Measurements from ENCODE around the gene PCGF3.
"Not testable (repeated sequence)": the region's sequence is repeated elsewhere in the genome, so short reads cannot be mapped to it uniquely, and the experiment has no call there.

PCGF3 gene

GRCh38 chr4:742742-743311 lies 37.2 kb downstream of the PCGF3 start:
- H3K4me1 ChIP-seq (ENCODE audit: control insufficient read depth in 1 of 2, insufficient read depth in 2 of 2, low read length in 2 of 2) = no peaks in the 10 kb centered on the region
- no peaks in the 10 kb centered on the region for H3K27me3 ChIP-seq (ENCODE audit: low read depth, low read length)
- peaks cover 19 to 55% of the 10 kb centered on the region in 2 donors for H3K36me3 ChIP-seq (ENCODE audit: control insufficient read depth in 1 of 2, insufficient read depth in 2 of 2, low read length in 2 of 2)

GRCh38 chr4:743463-744211 lies 38.0 kb downstream of the PCGF3 start:
- no peaks in the 10 kb centered on the region for H3K4me1 ChIP-seq (ENCODE audit: control insufficient read depth in 1 of 2, insufficient read depth in 2 of 2, low read length in 2 of 2)
- no peak overlapping the region for H3K4me3 ChIP-seq (ENCODE audit: low read depth in 1 of 2, low read length in 2 of 2)
- H3K27ac ChIP-seq (ENCODE audit: low read length) = no peak overlapping the region
- H3K9me3 ChIP-seq (ENCODE audit: control insufficient read depth in 1 of 2, low read length in 2 of 2) = no peaks in the 10 kb centered on the region
- H3K36me3 ChIP-seq (ENCODE audit: control insufficient read depth in 1 of 2, insufficient read depth in 2 of 2, low read length in 2 of 2) = peaks cover 15 to 56% of the 10 kb centered on the region in 2 donors
- no peaks in the 10 kb centered on the region for H3K27me3 ChIP-seq (ENCODE audit: low read depth, low read length)

More at GRCh38 chr4:742742-743311, 37.2 kb downstream of the PCGF3 start:
- Histone ChIP-seq H3K27ac (ENCODE audit: low read length) (no peak overlapping the region), H3K4me3 (ENCODE audit: low read depth in 1 of 2, low read length in 2 of 2) (no peak overlapping the region), H3K9me3 (ENCODE audit: control insufficient read depth in 1 of 2, low read length in 2 of 2) (no peaks in the 10 kb centered on the region)

DNA sequence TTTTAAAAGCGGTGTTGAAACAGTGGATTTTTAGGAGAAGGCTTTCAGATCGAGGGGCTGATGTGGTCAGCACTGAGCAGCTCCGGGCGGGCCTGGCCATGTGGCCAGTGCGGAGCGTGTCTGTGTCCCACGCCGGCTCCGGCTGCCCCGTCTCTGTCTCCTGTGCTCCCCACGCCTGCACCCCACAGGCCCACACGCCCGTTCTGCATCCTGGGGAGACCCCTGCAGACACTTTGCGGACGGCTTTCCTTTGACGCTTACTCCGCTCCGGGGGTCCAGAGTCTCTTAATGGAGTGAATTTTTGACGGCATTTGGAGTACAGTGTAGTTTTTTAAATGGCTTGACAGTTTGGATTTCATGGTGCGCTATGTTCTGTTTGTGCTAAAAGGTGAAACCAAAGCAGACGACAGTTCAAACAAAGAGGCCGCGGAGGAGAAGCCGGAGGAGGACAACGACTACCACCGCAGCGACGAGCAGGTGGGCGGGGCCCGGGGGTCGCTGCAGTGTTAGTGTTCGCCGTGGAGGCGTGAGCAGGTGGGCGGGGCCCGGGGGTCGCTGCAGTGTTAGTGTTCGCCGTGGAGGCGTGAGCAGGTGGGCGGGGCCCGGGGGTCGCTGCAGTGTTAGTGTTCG lies 38.7 kb downstream of the PCGF3 start:
- H3K27ac ChIP-seq (ENCODE audit: low read length) = no peak overlapping the region
- H3K9me3 ChIP-seq (ENCODE audit: control insufficient read depth in 1 of 2, low read length in 2 of 2) = no peaks in the 10 kb centered on the region
- no peaks in the 10 kb centered on the region for H3K4me1 ChIP-seq (ENCODE audit: control insufficient read depth in 1 of 2, insufficient read depth in 2 of 2, low read length in 2 of 2)
- no peaks in the 10 kb centered on the region for H3K27me3 ChIP-seq (ENCODE audit: low read depth, low read length)
- no peak overlapping the region for H3K4me3 ChIP-seq (ENCODE audit: low read depth in 1 of 2, low read length in 2 of 2)
- H3K36me3 ChIP-seq (ENCODE audit: control insufficient read depth in 1 of 2, insufficient read depth in 2 of 2, low read length in 2 of 2) = peaks cover 12 to 51% of the 10 kb centered on the region in 2 donors

GRCh38 chr4:747546-748170 lies 42.0 kb downstream of the PCGF3 start:
- H3K9me3 ChIP-seq (ENCODE audit: control insufficient read depth in 1 of 2, low read length in 2 of 2) = no peaks in the 10 kb centered on the region
- H3K4me3 ChIP-seq (ENCODE audit: low read depth in 1 of 2, low read length in 2 of 2) = no peak overlapping the region
- no peaks in the 10 kb centered on the region for H3K4me1 ChIP-seq (ENCODE audit: control insufficient read depth in 1 of 2, insufficient read depth in 2 of 2, low read length in 2 of 2)
- H3K36me3 ChIP-seq (ENCODE audit: control insufficient read depth in 1 of 2, insufficient read depth in 2 of 2, low read length in 2 of 2) = peaks cover 4 to 46% of the 10 kb centered on the region in 2 donors
- H3K27ac ChIP-seq (ENCODE audit: low read length) = no peak overlapping the region
- no peaks in the 10 kb centered on the region for H3K27me3 ChIP-seq (ENCODE audit: low read depth, low read length)

DNA sequence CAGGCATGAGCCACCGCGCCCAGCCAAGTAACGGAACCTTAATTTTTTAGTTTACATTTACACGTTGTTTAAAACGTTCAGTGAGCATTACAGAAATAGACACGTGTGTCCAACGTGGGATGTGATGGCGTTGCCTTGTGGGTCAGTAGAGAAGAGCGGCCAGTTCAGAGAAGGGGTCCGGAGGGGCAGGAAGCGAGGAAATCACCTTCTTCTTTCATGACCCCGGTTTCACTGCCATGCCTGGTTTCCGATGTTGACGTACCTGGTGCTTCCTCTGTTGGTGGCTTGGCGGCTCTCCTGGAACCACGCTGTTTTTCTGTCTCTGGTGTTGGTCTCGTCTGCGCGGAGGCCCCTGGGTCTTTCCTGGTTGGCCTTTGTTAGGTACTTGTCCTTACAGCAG lies 42.8 kb downstream of the PCGF3 start:
- Histone ChIP-seq H3K4me3 (ENCODE audit: low read depth in 1 of 2, low read length in 2 of 2) (no peak overlapping the region), H3K27ac (ENCODE audit: low read length) (no peak overlapping the region), H3K36me3 (ENCODE audit: control insufficient read depth in 1 of 2, insufficient read depth in 2 of 2, low read length in 2 of 2) (peaks cover 8 to 50% of the 10 kb centered on the region in 2 donors), H3K4me1 (ENCODE audit: control insufficient read depth in 1 of 2, insufficient read depth in 2 of 2, low read length in 2 of 2) (no peaks in the 10 kb centered on the region), H3K9me3 (ENCODE audit: control insufficient read depth in 1 of 2, low read length in 2 of 2) (no peaks in the 10 kb centered on the region), H3K27me3 (ENCODE audit: low read depth, low read length) (no peaks in the 10 kb centered on the region)

DNA sequence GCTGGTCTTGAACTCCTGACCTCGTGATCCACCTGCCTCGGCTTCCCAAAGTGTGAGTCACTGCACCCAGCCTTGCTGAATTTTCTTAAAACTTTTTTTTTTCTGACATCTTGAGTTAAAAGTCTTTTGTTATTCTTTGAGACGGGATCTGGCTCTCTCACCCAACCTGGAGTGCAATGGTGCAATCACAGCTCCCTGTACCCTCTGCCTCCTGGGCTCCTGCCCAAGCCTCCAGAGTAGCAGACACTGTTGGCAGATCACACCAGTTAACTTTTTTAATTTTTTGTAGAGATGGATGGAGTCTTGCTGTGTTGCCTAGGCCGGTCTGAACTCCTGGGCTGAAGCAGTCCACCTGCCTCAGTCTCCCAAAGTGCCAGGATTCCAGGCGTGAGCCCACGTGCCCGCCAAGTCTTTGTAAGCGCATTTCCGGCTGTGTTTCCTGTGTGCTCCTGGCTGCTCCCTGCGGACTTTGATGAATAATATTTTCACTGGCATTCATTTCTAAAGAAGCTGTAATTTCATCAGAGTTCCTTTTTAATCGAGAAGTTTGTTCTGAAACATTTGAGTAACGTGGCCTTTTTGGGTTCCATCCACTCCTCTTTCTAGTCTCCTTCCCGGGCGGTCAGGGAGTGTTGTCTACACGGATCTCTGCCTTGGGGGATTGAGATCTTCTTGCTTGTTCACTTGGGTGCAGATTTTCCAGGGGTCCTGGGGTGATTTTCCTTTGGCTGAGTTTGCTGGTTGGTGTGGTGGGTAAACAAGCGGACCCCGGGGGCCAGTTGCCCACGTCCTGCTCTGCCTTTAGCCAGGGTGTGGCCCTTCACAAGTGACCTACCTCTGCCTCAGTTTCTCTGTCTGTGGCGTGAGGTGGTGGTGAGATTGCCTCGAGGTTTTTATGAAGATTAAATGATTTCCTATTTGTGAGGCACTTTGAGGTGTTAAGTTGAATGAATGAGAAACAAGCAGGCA lies 44.4 kb downstream of the PCGF3 start:
- Histone ChIP-seq H3K36me3 (ENCODE audit: control insufficient read depth in 1 of 2, insufficient read depth in 2 of 2, low read length in 2 of 2) (peaks cover 17 to 52% of the 10 kb centered on the region in 2 donors), H3K4me3 (ENCODE audit: low read depth in 1 of 2, low read length in 2 of 2) (no peak overlapping the region), H3K4me1 (ENCODE audit: control insufficient read depth in 1 of 2, insufficient read depth in 2 of 2, low read length in 2 of 2) (no peaks in the 10 kb centered on the region), H3K9me3 (ENCODE audit: control insufficient read depth in 1 of 2, low read length in 2 of 2) (no peaks in the 10 kb centered on the region), H3K27ac (ENCODE audit: low read length) (no peak overlapping the region), H3K27me3 (ENCODE audit: low read depth, low read length) (no peaks in the 10 kb centered on the region)

DNA sequence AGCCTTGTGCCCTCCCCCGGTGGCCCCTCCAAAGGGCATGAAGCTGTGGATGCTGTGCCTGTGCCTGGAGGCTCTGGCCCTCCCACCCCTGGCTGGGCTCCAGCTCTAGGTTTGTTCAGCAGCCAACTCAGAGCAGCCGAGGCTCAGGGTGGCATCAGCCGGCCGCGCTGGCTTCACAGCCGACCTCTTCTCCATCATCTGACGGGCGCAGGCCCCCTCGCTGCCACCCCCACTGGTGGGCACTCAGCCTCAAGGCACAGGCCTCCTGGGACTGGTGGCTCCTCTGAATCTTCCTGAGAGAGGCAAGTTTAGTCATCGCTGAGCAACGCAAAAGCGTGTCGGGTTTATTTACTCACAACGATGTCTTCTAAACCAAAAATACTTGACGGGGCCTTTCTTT lies 46.0 kb downstream of the PCGF3 start:
- Histone ChIP-seq H3K9me3 (ENCODE audit: control insufficient read depth in 1 of 2, low read length in 2 of 2) (no peaks in the 10 kb centered on the region), H3K27me3 (ENCODE audit: low read depth, low read length) (no peaks in the 10 kb centered on the region), H3K4me3 (ENCODE audit: low read depth in 1 of 2, low read length in 2 of 2) (no peak overlapping the region), H3K36me3 (ENCODE audit: control insufficient read depth in 1 of 2, insufficient read depth in 2 of 2, low read length in 2 of 2) (peaks cover 23 to 61% of the 10 kb centered on the region in 2 donors), H3K4me1 (ENCODE audit: control insufficient read depth in 1 of 2, insufficient read depth in 2 of 2, low read length in 2 of 2) (no peaks in the 10 kb centered on the region), H3K27ac (ENCODE audit: low read length) (no peak overlapping the region)

GRCh38 chr4:752196-752861 lies 46.7 kb downstream of the PCGF3 start:
- Histone ChIP-seq H3K4me3 (ENCODE audit: low read depth in 1 of 2, low read length in 2 of 2) (no peak overlapping the region), H3K9me3 (ENCODE audit: control insufficient read depth in 1 of 2, low read length in 2 of 2) (peaks cover 0 to 3% of the 10 kb centered on the region in 2 donors), H3K27me3 (ENCODE audit: low read depth, low read length) (no peaks in the 10 kb centered on the region), H3K4me1 (ENCODE audit: control insufficient read depth in 1 of 2, insufficient read depth in 2 of 2, low read length in 2 of 2) (no peaks in the 10 kb centered on the region), H3K27ac (ENCODE audit: low read length) (no peak overlapping the region), H3K36me3 (ENCODE audit: control insufficient read depth in 1 of 2, insufficient read depth in 2 of 2, low read length in 2 of 2) (peaks cover 23 to 68% of the 10 kb centered on the region in 2 donors)

DNA sequence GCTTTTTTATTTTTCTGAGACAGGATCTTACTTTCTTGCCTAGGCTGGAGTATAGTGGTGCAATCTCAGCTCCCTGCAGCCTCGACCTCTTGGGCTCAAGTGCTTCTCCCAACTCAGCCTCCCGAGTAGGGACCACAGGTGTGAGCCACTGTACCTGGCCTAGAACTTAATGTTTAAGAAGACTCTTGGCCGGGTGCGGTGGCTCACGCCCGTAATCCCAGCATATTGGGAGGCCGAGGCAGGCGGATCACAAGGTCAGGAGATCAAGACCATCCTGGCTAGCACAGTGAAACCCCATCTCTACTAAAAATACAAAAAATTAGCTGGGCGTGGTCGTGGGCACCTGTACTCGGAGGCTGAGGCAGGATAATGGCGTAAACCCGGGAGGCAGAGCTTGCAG lies 47.6 kb downstream of the PCGF3 start:
- not testable (repeated sequence) for H3K4me3 ChIP-seq (ENCODE audit: low read depth in 1 of 2, low read length in 2 of 2); H3K27ac ChIP-seq (ENCODE audit: low read length); H3K9me3 ChIP-seq (ENCODE audit: control insufficient read depth in 1 of 2, low read length in 2 of 2); H3K27me3 ChIP-seq (ENCODE audit: low read depth, low read length); H3K4me1 ChIP-seq (ENCODE audit: control insufficient read depth in 1 of 2, insufficient read depth in 2 of 2, low read length in 2 of 2)
- H3K36me3 ChIP-seq (ENCODE audit: control insufficient read depth in 1 of 2, insufficient read depth in 2 of 2, low read length in 2 of 2) = peaks cover 23 to 64% of the 10 kb centered on the region in 2 donors

Measured in muscle layer of duodenum (tissue), 2 donors.